ENCODE data around the gene MARCHF4. TPM values are rescaled to one million over a fixed set of nuclear protein-coding genes. Genes with fewer than 3 reads are reported as not detected.

MARCHF4 gene
- total and polyA plus RNA-seq, 2 experiments from 2014 or later, result 0.45 to 1.1 TPM

GRCh38 chr2:216404010-216404618 lies 31.8 kb upstream of the MARCHF4 start (continued):
- peak; percentile 82 to 83 for TF ChIP-seq CTCF (conservative IDR thresholded peaks at IDR 0.05; ENCODE audit: low read depth in 2 of 2)

- Mint-ChIP-seq H3K27ac (no peak overlapping the region), H3K4me1 (peaks cover 18% of the 10 kb centered on the region), H3K9me3 (no peaks in the 10 kb centered on the region), H3K27me3 (ENCODE audit: insufficient read depth, low read depth, poor library complexity) (peaks cover 4% of the 10 kb centered on the region), H3K36me3 (ENCODE audit: low read depth) (no peaks in the 10 kb centered on the region), H3K4me3 (no peak overlapping the region)
- no peaks in the 10 kb centered on the region for H3K36me3 ChIP-seq (ENCODE audit: insufficient read depth)
- peak overlapping the region; percentile 90 for H2AFZ ChIP-seq
- no peaks in the 10 kb centered on the region for H4K20me1 ChIP-seq (replicated peaks; ENCODE audit: insufficient read depth)
- TF ChIP-seq CTCF (conservative IDR thresholded peaks at IDR 0.05; ENCODE audit: low read depth in 2 of 2) (no peak), CREB1 (CRISPR knock-in tag; IDR thresholded peaks at IDR 0.05; ENCODE audit: low read depth) (no peak), NANOG (IDR thresholded peaks at IDR 0.05; ENCODE audit: borderline replicate concordance) (no peak), ZNF114 (CRISPR knock-in tag; IDR thresholded peaks at IDR 0.05) (no peak), REST (IDR thresholded peaks at IDR 0.05; ENCODE audit: unreplicated experiment) (no peak), EZH2phosphoT487 (IDR thresholded peaks at IDR 0.05; ENCODE audit: unreplicated experiment) (no peak), ETS1 (IDR thresholded peaks at IDR 0.05) (no peak), JUNB (IDR thresholded peaks at IDR 0.05; ENCODE audit: unreplicated experiment) (no peak), ZNF331 (CRISPR knock-in tag; IDR thresholded peaks at IDR 0.05; ENCODE audit: low read depth) (no peak), STAT1 (IDR thresholded peaks at IDR 0.05; ENCODE audit: unreplicated experiment) (no peak)
- no peaks in the 10 kb centered on the region for H3K79me2 ChIP-seq (replicated peaks; ENCODE audit: insufficient read depth)
- H3F3A ChIP-seq (replicated peaks; ENCODE audit: low read depth), result no peaks in the 10 kb centered on the region
- H3K9me2 ChIP-seq (ENCODE audit: insufficient read depth), result 0 out of 2 replicates have a peak, but pooled peaks cover 2% of the 10 kb centered on the region
- H3K27me3 ChIP-seq (ENCODE audit: insufficient read depth), result no peaks in the 10 kb centered on the region
- no peak overlapping the region for H3K4me2 ChIP-seq
- peaks cover 13% of the 10 kb centered on the region; the same call in 1 of the 2 replicates for H3K4me1 ChIP-seq (ENCODE audit: insufficient read depth)
- no peak overlapping the region for H3K4me3 ChIP-seq
- no peak for DNase-seq (ENCODE audit: low spot score)
- no peak overlapping the region for H3K27ac ChIP-seq (ENCODE audit: low read depth)
- no peak for ATAC-seq
Observed at GRCh38 chr2:216402751-216403150, 30.5 kb upstream of the MARCHF4 start.
